ACC112 (cell line): ENCODE results near the gene FGGY.

Experiments
- H2AFZ ChIP-seq: fragments of 200-600 bp; sonication (generic); one replicate; pipeline ENCODE4 v1.6.0; 2017; ENCODE audit warnings: antibody characterized with exemption, low read length; ENCODE audit not compliant: unreplicated experiment
- H3K27ac ChIP-seq: fragments of 200-600 bp; sonication (generic); 2 replicates; pipeline ENCODE4 v1.5.1; 2014; ENCODE audit warnings: low read depth, mild to moderate bottlenecking, antibody characterized with exemption, low read length, moderate library complexity
- H3K27me3 ChIP-seq: fragments of 200-600 bp; sonication (generic); 2 replicates; pipeline ENCODE4 v1.6.1; 2014; ENCODE audit warnings: mild to moderate bottlenecking, antibody characterized with exemption, low read length, moderate library complexity, mixed read lengths; ENCODE audit not compliant: insufficient read depth
- H3K36me3 ChIP-seq: fragments of 200-600 bp; sonication (generic); 2 replicates; pipeline ENCODE4 v1.6.1; 2016; ENCODE audit warnings: mild to moderate bottlenecking, antibody characterized with exemption, low read length, moderate library complexity, mixed read lengths; ENCODE audit not compliant: insufficient read depth
- H3K4me1 ChIP-seq: fragments of 200-600 bp; sonication (generic); one replicate; pipeline ENCODE4 v1.6.1; 2016; ENCODE audit warnings: low read length, mixed read lengths; ENCODE audit not compliant: insufficient read depth, unreplicated experiment, control insufficient read depth
- H3K4me3 ChIP-seq: fragments of 200-600 bp; sonication (generic); 2 replicates; pipeline ENCODE4 v1.5.1; 2014; ENCODE audit warnings: mild to moderate bottlenecking, low read depth, low read length
- H3K79me2 ChIP-seq: fragments of 200-600 bp; sonication (generic); one replicate; pipeline ENCODE4 v1.6.0; 2016; ENCODE audit warnings: low read length; ENCODE audit not compliant: control insufficient read depth, unreplicated experiment, insufficient read depth

FGGY gene

GRCh38 chr1:59680044-59680443, 383.1 kb downstream of the FGGY start:
- peaks cover 6% of the 10 kb centered on the region; the same call in 1 of the 2 replicates for H3K36me3 ChIP-seq
- H3K4me1 ChIP-seq = peaks cover 39% of the 10 kb centered on the region
- no peaks in the 10 kb centered on the region for H3K27me3 ChIP-seq
- H3K4me3 ChIP-seq = no peak overlapping the region
- no peak overlapping the region for H2AFZ ChIP-seq
- H3K27ac ChIP-seq = no peak overlapping the region
- no peaks in the 10 kb centered on the region for H3K79me2 ChIP-seq

- Histone ChIP-seq H3K36me3 (no peaks in the 10 kb centered on the region), H3K4me3 (no peak overlapping the region), H2AFZ (no peak overlapping the region), H3K27me3 (no peaks in the 10 kb centered on the region), H3K79me2 (no peaks in the 10 kb centered on the region), H3K4me1 (peaks cover 27% of the 10 kb centered on the region), H3K27ac (no peak overlapping the region)
Measured at GRCh38 chr1:59682396-59683080, 385.6 kb downstream of the FGGY start.

- no peak overlapping the region for H3K4me3 ChIP-seq
- no peaks in the 10 kb centered on the region for H3K79me2 ChIP-seq
- peaks cover 21% of the 10 kb centered on the region for H3K4me1 ChIP-seq
- no peaks in the 10 kb centered on the region for H3K27me3 ChIP-seq
- H3K27ac ChIP-seq = no peak overlapping the region
- no peaks in the 10 kb centered on the region for H3K36me3 ChIP-seq
- no peak overlapping the region for H2AFZ ChIP-seq
Measured at GRCh38 chr1:59683197-59683596, 386.3 kb downstream of the FGGY start.

GRCh38 chr1:59684698-59685097, 387.8 kb downstream of the FGGY start:
- H3K36me3 ChIP-seq = no peaks in the 10 kb centered on the region
- H3K79me2 ChIP-seq = no peaks in the 10 kb centered on the region
- no peaks in the 10 kb centered on the region for H3K27me3 ChIP-seq
- H2AFZ ChIP-seq = no peak overlapping the region
- peaks cover 9% of the 10 kb centered on the region for H3K4me1 ChIP-seq
- no peak overlapping the region for H3K4me3 ChIP-seq
- no peak overlapping the region for H3K27ac ChIP-seq

- Histone ChIP-seq H3K79me2 (no peaks in the 10 kb centered on the region), H3K27me3 (no peaks in the 10 kb centered on the region), H3K27ac (no peak overlapping the region), H3K4me3 (no peak overlapping the region), H3K4me1 (peaks cover 5% of the 10 kb centered on the region), H3K36me3 (no peaks in the 10 kb centered on the region), H2AFZ (no peak overlapping the region)
Measured at GRCh38 chr1:59685101-59685500, 388.2 kb downstream of the FGGY start.

GRCh38 chr1:59685666-59686065, 388.8 kb downstream of the FGGY start:
- Histone ChIP-seq H2AFZ (no peak overlapping the region), H3K27me3 (no peaks in the 10 kb centered on the region), H3K79me2 (no peaks in the 10 kb centered on the region), H3K36me3 (no peaks in the 10 kb centered on the region), H3K4me1 (peaks cover 2% of the 10 kb centered on the region), H3K4me3 (no peak overlapping the region), H3K27ac (no peak overlapping the region)

- no peaks in the 10 kb centered on the region for H3K4me1 ChIP-seq
- no peak overlapping the region for H3K4me3 ChIP-seq
- H2AFZ ChIP-seq = no peak overlapping the region
- H3K27me3 ChIP-seq = no peaks in the 10 kb centered on the region
- H3K79me2 ChIP-seq = no peaks in the 10 kb centered on the region
- H3K36me3 ChIP-seq = no peaks in the 10 kb centered on the region
- H3K27ac ChIP-seq = no peak overlapping the region
Measured at GRCh38 chr1:59686170-59686569, 389.3 kb downstream of the FGGY start.

- Histone ChIP-seq H3K36me3 (no peaks in the 10 kb centered on the region), H3K79me2 (no peaks in the 10 kb centered on the region), H2AFZ (no peak overlapping the region), H3K27ac (no peak overlapping the region), H3K4me3 (no peak overlapping the region), H3K27me3 (no peaks in the 10 kb centered on the region), H3K4me1 (no peaks in the 10 kb centered on the region)
Measured at GRCh38 chr1:59686574-59686973, 389.7 kb downstream of the FGGY start.

GRCh38 chr1:59687081-59687480, 390.2 kb downstream of the FGGY start:
- H3K4me1 ChIP-seq = peaks cover under 1% of the 10 kb centered on the region
- no peak overlapping the region for H2AFZ ChIP-seq
- H3K79me2 ChIP-seq = no peaks in the 10 kb centered on the region
- H3K36me3 ChIP-seq = no peaks in the 10 kb centered on the region
- H3K4me3 ChIP-seq = no peak overlapping the region
- no peaks in the 10 kb centered on the region for H3K27me3 ChIP-seq
- no peak overlapping the region for H3K27ac ChIP-seq

GRCh38 chr1:59688976-59689375, 392.1 kb downstream of the FGGY start:
- no peak overlapping the region for H2AFZ ChIP-seq
- H3K36me3 ChIP-seq = no peaks in the 10 kb centered on the region
- H3K27ac ChIP-seq = no peak overlapping the region
- H3K4me3 ChIP-seq = no peak overlapping the region
- H3K27me3 ChIP-seq = no peaks in the 10 kb centered on the region
- peaks cover 11% of the 10 kb centered on the region for H3K4me1 ChIP-seq
- no peaks in the 10 kb centered on the region for H3K79me2 ChIP-seq

GRCh38 chr1:59689730-59690129, 392.8 kb downstream of the FGGY start:
- Histone ChIP-seq H3K36me3 (no peaks in the 10 kb centered on the region), H3K4me1 (peaks cover 11% of the 10 kb centered on the region), H3K27me3 (no peaks in the 10 kb centered on the region), H2AFZ (no peak overlapping the region), H3K4me3 (no peak overlapping the region), H3K79me2 (no peaks in the 10 kb centered on the region), H3K27ac (no peak overlapping the region)
